ENCODE measurements around the gene SLCO3A1. TPM values are rescaled to one million over a fixed set of nuclear protein-coding genes. Genes with fewer than 3 reads are reported as not detected.
A peak's percentile ranks its signal among the peaks of the same experiment; 100 is the strongest.

SLCO3A1 gene
- total and polyA plus RNA-seq, 2 of the 8 experiments (the other 6 are each of a cell fraction or from before 2014, with no cell fraction given): 15.1 to 20.4 TPM

DNA sequence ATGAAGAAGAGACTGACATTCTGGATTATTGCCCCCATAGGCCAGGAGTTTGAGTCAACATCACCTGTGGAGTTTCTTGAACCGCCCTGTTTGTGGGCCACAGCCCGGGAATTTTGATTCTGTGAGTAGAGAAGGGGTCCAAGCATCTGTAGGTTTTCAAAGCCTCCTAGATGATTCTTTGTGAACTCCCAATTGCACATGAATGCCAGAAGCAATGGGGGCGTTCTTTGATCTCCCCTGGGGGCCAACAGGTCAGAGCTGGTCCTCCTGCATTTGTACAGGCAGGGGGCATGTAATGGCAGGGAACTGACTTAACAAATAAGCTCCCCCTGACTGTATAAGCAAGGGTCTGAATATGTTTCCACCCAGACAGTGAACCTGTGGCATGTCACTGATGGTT is 260.3 kb downstream of the SLCO3A1 start:
- no peaks in the 10 kb centered on the region for H3K9me3 ChIP-seq (ENCODE audit: insufficient read depth in 2 of 2, low read depth in 1 of 2, low read length in 1 of 2)
- H4K8ac ChIP-seq (ENCODE audit: extremely low read depth, insufficient read depth, low read length): no peak overlapping the region
- no peaks in the 10 kb centered on the region for H4K20me1 ChIP-seq (replicated peaks in 1 of 2; ENCODE audit: control insufficient read depth in 1 of 2, insufficient read depth in 2 of 2, low read length in 2 of 2)
- H3K14ac ChIP-seq (ENCODE audit: insufficient read length): no peak overlapping the region
- H2BK20ac ChIP-seq (ENCODE audit: low read length): no peak overlapping the region
- H2BK5ac ChIP-seq (ENCODE audit: low read depth, low read length): no peak overlapping the region
- H3K4ac ChIP-seq (replicated peaks; ENCODE audit: insufficient read length, low read depth, low read length): no peak overlapping the region
- no peaks in the 10 kb centered on the region for H3K36me3 ChIP-seq (ENCODE audit: control insufficient read depth in 2 of 4, insufficient read depth in 4 of 4, low read length in 3 of 4)
- TF ChIP-seq CTBP2 (IDR thresholded peaks at IDR 0.05; ENCODE audit: borderline replicate concordance, insufficient read depth, insufficient read length, low read length) (peak; percentile 59), POU5F1 (IDR thresholded peaks at IDR 0.05; ENCODE audit: low read depth, low read length) (no peak), RFX5 (IDR thresholded peaks at IDR 0.05; ENCODE audit: borderline replicate concordance, low read depth, low read length) (no peak), NANOG (IDR thresholded peaks at IDR 0.05; ENCODE audit: insufficient read depth, low read depth, low read length, poor library complexity, severe bottlenecking) (peak; percentile 86), TEAD4 (IDR thresholded peaks at IDR 0.05; ENCODE audit: low read depth, low read length) (0 out of 2 replicates have a peak, but pooled peaks have one; percentile 27), SRF (IDR thresholded peaks at IDR 0.05; ENCODE audit: low read depth, low read length) (no peak), TCF12 (IDR thresholded peaks at IDR 0.05; ENCODE audit: low read depth, low read length) (0 out of 2 replicates have a peak, but pooled peaks have one; percentile 30), RAD21 (IDR thresholded peaks at IDR 0.05 in 1 of 2, conservative IDR thresholded peaks at IDR 0.05 in 1 of 2; ENCODE audit: low read depth in 2 of 2, low read length in 2 of 2) (0 out of 4 replicates have a peak, but pooled peaks of 1 of the 2 experiments have one; percentile 2), POLR2AphosphoS5 (IDR thresholded peaks at IDR 0.05; ENCODE audit: low read depth, low read length) (no peak), E2F6 (IDR thresholded peaks at IDR 0.05) (no peak), SP1 (IDR thresholded peaks at IDR 0.05; ENCODE audit: low read depth, low read length) (peak; percentile 18; the same call in 1 of the 2 replicates)
- 59% methylated on average over 3 of the region's 3 CpGs; no CpG with 5 or more reads in 1 of the 2 experiments for WGBS, 2 experiments (ENCODE audit: extremely low coverage in 1 of 2, insufficient coverage in 1 of 2, insufficient read length in 1 of 2, insufficient replicate concordance in 2 of 2, low coverage in 1 of 2, low lambda C conversion rate in 2 of 2, missing lambda C conversion rate in 1 of 2)
- ChIA-PET CTCF (ENCODE audit: partially characterized antibody) (interaction anchor here (1.1 to 4.6 kb wide), 5 partner anchors 9 to 114 kb away, joined by 4 to 25 read pairs (median 4); no protein-coding TSS in a partner anchor), POLR2A (ENCODE audit: partially characterized antibody) (interaction anchor here (0.6 to 1.3 kb wide), 2 partner anchors 16 to 105 kb away, joined by 3 read pairs; no protein-coding TSS in a partner anchor)
- no peaks in the 10 kb centered on the region for H3K23me2 ChIP-seq (ENCODE audit: low read depth, low read length)
- no peak overlapping the region for H2BK15ac ChIP-seq (ENCODE audit: low read length)
- H3K56ac ChIP-seq (replicated peaks; ENCODE audit: insufficient read length, low read depth, low read length): no peak overlapping the region
- H3K4me3 ChIP-seq (ENCODE audit: extremely low read depth in 1 of 4, insufficient read depth in 2 of 4, low read depth in 3 of 4, low read length in 4 of 4): no peak overlapping the region
- no peak overlapping the region for H2AFZ ChIP-seq (ENCODE audit: low read length)
- H3K79me2 ChIP-seq (ENCODE audit: control insufficient read depth in 1 of 2, insufficient read depth in 2 of 2, low read length in 2 of 2): no peaks in the 10 kb centered on the region
- no peak overlapping the region for H2BK12ac ChIP-seq (ENCODE audit: low read depth, low read length)
- FAIRE-seq (peak; percentile 52), DNase-seq (ENCODE audit: low read depth in 1 of 2, low spot score in 2 of 2) (no peak)
- no peak overlapping the region for H3K18ac ChIP-seq (ENCODE audit: extremely low read depth, low read length)
- H3K4me1 ChIP-seq (replicated peaks in 1 of 4; ENCODE audit: control insufficient read depth in 3 of 4, insufficient read depth in 4 of 4, low read length in 3 of 4): peaks cover 16 to 29% (median 26%) of the 10 kb centered on the region in 4 experiments
- no peaks in the 10 kb centered on the region for H3K27me3 ChIP-seq (replicated peaks in 1 of 4; ENCODE audit: control insufficient read depth in 3 of 4, extremely low read depth in 1 of 4, insufficient read depth in 3 of 4, low read length in 3 of 4)
- H4K5ac ChIP-seq (ENCODE audit: insufficient read length, low read depth, low read length): no peak overlapping the region
- no peak overlapping the region for H2AK5ac ChIP-seq (ENCODE audit: low read depth, low read length)
- peak overlapping the region in 1 of 2 experiments; percentile 35; a peak in 1 of 4 replicates for H3K4me2 ChIP-seq (ENCODE audit: insufficient read depth in 1 of 2, low read depth in 2 of 2, low read length in 2 of 2)
- H3K23ac ChIP-seq (ENCODE audit: insufficient read length): no peak overlapping the region
- H3K79me1 ChIP-seq (ENCODE audit: low read depth, low read length): no peaks in the 10 kb centered on the region
- no peak overlapping the region for H4K91ac ChIP-seq (replicated peaks; ENCODE audit: insufficient read length, low read length)
- no peak overlapping the region for H2BK120ac ChIP-seq (replicated peaks; ENCODE audit: low read depth, low read length)
- no peak overlapping the region for H3K9ac ChIP-seq (replicated peaks in 1 of 4; ENCODE audit: extremely low read depth in 1 of 4, low read depth in 3 of 4, low read length in 3 of 4)
- H3K27ac ChIP-seq (ENCODE audit: low read depth, low read length): no peak overlapping the region
